NT2/D1 (cell line): ENCODE data around the gene KRT80.

Experiments
- SUZ12 ChIP-seq: IDR thresholded peaks from 2 replicates; pipeline ENCODE4 v1.6.1; 2011; ENCODE audit not compliant: insufficient read length, insufficient read depth; ENCODE audit errors: extremely low read depth
- YY1 ChIP-seq: IDR thresholded peaks from 2 replicates; pipeline ENCODE4 v1.6.1; 2011; ENCODE audit not compliant: insufficient read length, insufficient read depth
- ZNF274 ChIP-seq: IDR thresholded peaks from 2 replicates; pipeline ENCODE4 v1.6.1; 2011; ENCODE audit warnings: mild to moderate bottlenecking, low read depth, low read length

DNA sequence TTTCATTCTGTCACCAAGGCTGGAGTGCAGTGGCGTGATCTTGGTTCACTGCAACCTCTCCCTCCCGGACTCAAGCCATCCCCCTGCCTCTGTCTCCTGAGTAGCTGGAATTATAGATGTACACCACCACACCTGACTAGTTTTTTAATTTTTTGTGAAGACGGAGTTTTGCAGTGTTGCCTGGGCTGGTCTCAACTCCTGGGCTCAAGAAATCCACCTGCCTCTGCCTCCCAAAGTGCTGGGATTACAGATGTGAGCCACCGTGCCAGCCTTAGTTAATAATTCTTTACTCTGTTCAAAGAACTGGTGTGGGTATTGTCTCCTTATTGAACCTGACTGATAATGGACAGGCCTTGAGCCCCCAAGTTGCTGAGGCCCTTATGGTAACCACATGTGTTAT is 30.9 kb upstream of the KRT80 start:
- no peak for TF ChIP-seq YY1
- TF ChIP-seq SUZ12: no peak
- no peak for TF ChIP-seq ZNF274
